Activated CD4-positive, CD25-positive, alpha-beta regulatory T cell treated with anti-CD3 and anti-CD28 coated beads, Interleukin-2, amount 50 U/mL, for 72 hours (primary cell): Measurements from ENCODE around the gene DNLZ.
"Not testable (repeated sequence)": the region's sequence is repeated elsewhere in the genome, so short reads cannot be mapped to it uniquely, and the experiment has no call there.

ENCODE experiments used
- DNase-seq: peaks from one replicate; pipeline ENCODE4 v3.0.0; 2021

The DNLZ gene

GRCh38 chr9:136363106-136363948 lies at the start of gene DNLZ:
Gene DNLZ (minus strand): TSS chr9:136363744. CDS start chr9:136363714, 30 bp downstream.
- peak; percentile 94 for DNase-seq

- DNase-seq: no peak
These were observed 49.4 kb upstream of the DNLZ start for GRCh38 chr9:136412962-136413361.

GRCh38 chr9:136411378-136411777 lies 47.8 kb upstream of the DNLZ start:
- no peak for DNase-seq

GRCh38 chr9:136410500-136411287 lies 47.1 kb upstream of the DNLZ start, which contains the start of the genes ENTR1 and PMPCA:
Gene ENTR1 (minus strand): TSS chr9:136410614. CDS start chr9:136410397, 217 bp downstream.
Gene PMPCA (plus strand): TSS chr9:136410658. CDS start chr9:136410669, 11 bp downstream.
- DNase-seq: peak; percentile 98

GRCh38 chr9:136409557-136410455 lies 46.3 kb upstream of the DNLZ start:
- peak; percentile 51 for DNase-seq

GRCh38 chr9:136407911-136408310 lies 44.4 kb upstream of the DNLZ start:
- DNase-seq: no peak

GRCh38 chr9:136407061-136407460 lies 43.5 kb upstream of the DNLZ start:
- not testable (repeated sequence) for DNase-seq

- not testable (repeated sequence) for DNase-seq
These were observed 42.4 kb upstream of the DNLZ start for GRCh38 chr9:136405904-136406303.

- DNase-seq: no peak
These were observed 41.9 kb upstream of the DNLZ start for GRCh38 chr9:136405481-136405880.

- no peak for DNase-seq
These were observed 41.2 kb upstream of the DNLZ start for GRCh38 chr9:136404801-136405136.

GRCh38 chr9:136403915-136404800 lies 40.6 kb upstream of the DNLZ start:
- peak; percentile 54 for DNase-seq

- peak; percentile 68 for DNase-seq
These were observed 40.0 kb upstream of the DNLZ start for GRCh38 chr9:136403538-136403914.

- DNase-seq: no peak
These were observed 38.5 kb upstream of the DNLZ start for GRCh38 chr9:136402067-136402466.

- no peak for DNase-seq
These were observed 37.8 kb upstream of the DNLZ start for GRCh38 chr9:136401173-136401922.

GRCh38 chr9:136400038-136400834 lies 36.7 kb upstream of the DNLZ start, which contains the start of gene SNAPC4:
Gene SNAPC4 (minus strand): TSS chr9:136400170. CDS start chr9:136398428, 1,742 bp downstream.
- peak; percentile 92 for DNase-seq

- peak; percentile 69 for DNase-seq
These were observed 35.9 kb upstream of the DNLZ start for GRCh38 chr9:136399176-136400037.

- no peak for DNase-seq
These were observed 34.7 kb upstream of the DNLZ start for GRCh38 chr9:136398286-136398685.

- no peak for DNase-seq
These were observed 34.1 kb upstream of the DNLZ start for GRCh38 chr9:136397643-136398042.

- DNase-seq: no peak
These were observed 32.6 kb upstream of the DNLZ start for GRCh38 chr9:136396219-136396515.
